ENCODE measurements around the gene CKMT2.

Gene CKMT2

DNA sequence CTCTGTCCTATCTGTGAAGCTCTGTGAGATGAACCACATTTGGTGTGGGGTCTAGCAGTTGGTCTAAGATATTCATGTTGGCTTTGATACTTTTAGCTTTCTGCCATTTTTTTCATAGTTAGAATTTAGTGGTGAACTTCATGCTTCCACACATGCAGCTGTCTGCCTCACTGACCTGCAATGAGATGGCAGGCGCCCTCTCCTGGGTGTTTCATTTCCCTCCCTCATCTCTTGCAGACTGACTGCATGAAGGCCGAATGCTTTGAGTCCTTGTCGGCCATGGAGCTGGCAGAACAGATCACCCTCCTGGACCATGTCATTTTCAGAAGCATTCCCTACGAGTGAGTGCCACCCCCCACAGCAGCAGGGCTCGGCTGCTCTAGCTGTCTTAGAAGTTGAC, 26.1 kb upstream of the CKMT2 start:
- peaks cover 74% of the 10 kb centered on the region for H3K36me3 Mint-ChIP-seq (ENCODE audit: low read depth)
- H3K27me3 Mint-ChIP-seq: no peaks in the 10 kb centered on the region
- no peak for DNase-seq
- H3K9me3 Mint-ChIP-seq: no peaks in the 10 kb centered on the region
- no peak overlapping the region for H3K4me3 Mint-ChIP-seq
- peaks cover 21% of the 10 kb centered on the region for H3K4me1 Mint-ChIP-seq (ENCODE audit: low read depth)
- H3K27ac Mint-ChIP-seq: no peak overlapping the region

DNA sequence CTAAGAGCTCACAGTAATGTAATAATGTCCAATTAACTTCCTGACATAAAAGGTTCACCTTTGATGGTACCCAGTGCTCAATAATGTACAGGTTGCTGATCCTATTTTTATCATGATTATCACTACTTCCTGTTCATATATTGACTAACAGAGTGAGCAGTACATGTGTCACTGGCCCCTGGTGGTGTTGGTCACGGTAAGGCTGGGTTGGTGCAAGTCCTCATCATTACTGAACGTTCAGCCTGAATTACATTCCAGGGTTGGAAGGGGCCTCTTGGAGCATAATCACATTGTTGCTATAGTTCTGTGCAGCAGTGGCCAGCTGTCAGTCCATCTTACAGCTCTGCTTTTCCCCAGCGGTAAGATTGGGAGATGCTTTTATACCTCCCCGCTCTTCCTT, 24.2 kb upstream of the CKMT2 start:
- Mint-ChIP-seq H3K27ac (no peak overlapping the region), H3K27me3 (no peaks in the 10 kb centered on the region), H3K4me3 (no peak overlapping the region), H3K9me3 (no peaks in the 10 kb centered on the region), H3K4me1 (ENCODE audit: low read depth) (peaks cover 26% of the 10 kb centered on the region), H3K36me3 (ENCODE audit: low read depth) (peaks cover 76% of the 10 kb centered on the region)
- DNase-seq: no peak

DNA sequence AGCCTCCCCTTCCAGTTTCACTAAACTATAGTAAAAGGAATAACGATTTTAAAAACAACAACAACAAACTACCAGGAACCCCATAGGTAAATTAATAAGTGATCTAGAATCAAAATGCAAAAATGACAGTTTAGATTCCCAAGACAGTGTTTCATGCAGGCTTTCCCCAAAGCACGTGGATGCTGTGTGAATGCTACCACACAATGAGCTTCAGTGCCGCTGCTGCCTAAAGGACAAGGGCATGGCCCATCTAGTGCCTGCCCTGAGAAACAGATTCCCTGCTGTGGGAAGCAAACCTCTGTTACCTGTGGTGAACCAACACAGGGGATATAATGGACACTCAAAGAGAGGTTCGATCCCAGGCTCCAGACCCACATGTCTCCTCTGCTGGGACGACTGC, 23.7 kb upstream of the CKMT2 start:
- Mint-ChIP-seq H3K27me3 (no peaks in the 10 kb centered on the region), H3K4me3 (no peak overlapping the region), H3K9me3 (no peaks in the 10 kb centered on the region), H3K27ac (peak overlapping the region; percentile 75), H3K36me3 (ENCODE audit: low read depth) (peaks cover 74% of the 10 kb centered on the region), H3K4me1 (ENCODE audit: low read depth) (peaks cover 26% of the 10 kb centered on the region)
- no peak for DNase-seq

DNA sequence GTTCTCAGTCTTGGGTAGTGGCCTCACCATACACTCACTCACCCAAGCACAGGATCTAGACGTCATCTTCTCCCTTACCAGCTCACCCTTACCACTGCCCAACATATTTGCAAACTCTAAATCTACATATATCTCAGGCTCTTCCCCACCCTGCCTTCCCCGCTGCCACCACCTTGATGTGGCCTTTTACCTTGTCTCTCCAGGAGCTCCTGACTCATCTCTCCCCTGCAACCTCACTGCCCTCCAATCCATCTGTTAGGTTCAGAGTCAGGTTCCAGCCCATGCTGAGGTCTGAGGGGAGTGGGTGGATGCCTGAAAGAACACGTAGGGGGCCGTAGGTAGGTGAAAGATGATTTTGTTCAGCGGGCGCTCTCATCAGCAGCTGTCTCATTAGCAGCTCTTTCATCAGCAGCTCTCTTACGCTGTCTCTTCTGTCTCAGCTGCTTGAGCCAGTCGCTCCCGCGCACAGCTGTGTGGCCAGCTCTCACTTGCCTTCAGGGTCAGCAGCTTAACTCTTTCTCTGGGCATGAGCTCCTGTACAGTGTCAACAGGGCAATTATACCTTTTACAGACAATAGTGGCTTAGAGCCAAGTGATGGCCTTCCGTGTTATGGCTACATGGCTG, 23.1 kb upstream of the CKMT2 start:
- peak overlapping the region; percentile 0 for H3K27ac Mint-ChIP-seq
- H3K27me3 Mint-ChIP-seq: no peaks in the 10 kb centered on the region
- peaks cover 28% of the 10 kb centered on the region for H3K4me1 Mint-ChIP-seq (ENCODE audit: low read depth)
- DNase-seq: no peak
- no peak overlapping the region for H3K4me3 Mint-ChIP-seq
- H3K9me3 Mint-ChIP-seq: no peaks in the 10 kb centered on the region
- H3K36me3 Mint-ChIP-seq (ENCODE audit: low read depth): peaks cover 78% of the 10 kb centered on the region

DNA sequence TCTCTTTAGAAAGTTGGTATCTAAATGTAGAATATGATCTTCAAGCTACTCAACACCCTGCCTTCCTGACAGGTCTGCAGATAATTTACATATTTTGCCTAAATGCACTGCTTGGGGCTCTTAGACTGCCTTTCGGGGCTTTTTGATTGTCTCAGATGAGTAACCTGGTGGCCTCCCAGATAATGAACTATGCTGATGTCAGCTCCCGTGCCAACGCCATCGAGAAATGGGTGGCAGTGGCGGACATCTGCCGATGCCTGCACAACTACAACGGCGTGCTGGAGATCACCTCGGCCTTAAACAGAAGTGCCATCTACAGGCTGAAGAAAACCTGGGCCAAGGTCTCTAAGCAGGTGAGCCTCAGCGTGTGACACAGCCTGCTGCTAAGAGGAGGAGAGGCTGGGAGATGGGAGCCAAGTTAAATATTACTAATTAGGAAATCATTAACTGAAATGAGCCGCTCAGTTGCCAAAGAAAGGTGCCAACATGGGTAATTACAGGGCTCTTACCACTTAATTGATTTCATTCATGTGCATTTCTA, 20.8 kb upstream of the CKMT2 start:
- H3K4me1 Mint-ChIP-seq (ENCODE audit: low read depth): peaks cover 28% of the 10 kb centered on the region
- no peak for DNase-seq
- H3K36me3 Mint-ChIP-seq (ENCODE audit: low read depth): peaks cover 79% of the 10 kb centered on the region
- H3K27ac Mint-ChIP-seq: peak overlapping the region; percentile 57
- H3K27me3 Mint-ChIP-seq: no peaks in the 10 kb centered on the region
- no peaks in the 10 kb centered on the region for H3K9me3 Mint-ChIP-seq
- no peak overlapping the region for H3K4me3 Mint-ChIP-seq

DNA sequence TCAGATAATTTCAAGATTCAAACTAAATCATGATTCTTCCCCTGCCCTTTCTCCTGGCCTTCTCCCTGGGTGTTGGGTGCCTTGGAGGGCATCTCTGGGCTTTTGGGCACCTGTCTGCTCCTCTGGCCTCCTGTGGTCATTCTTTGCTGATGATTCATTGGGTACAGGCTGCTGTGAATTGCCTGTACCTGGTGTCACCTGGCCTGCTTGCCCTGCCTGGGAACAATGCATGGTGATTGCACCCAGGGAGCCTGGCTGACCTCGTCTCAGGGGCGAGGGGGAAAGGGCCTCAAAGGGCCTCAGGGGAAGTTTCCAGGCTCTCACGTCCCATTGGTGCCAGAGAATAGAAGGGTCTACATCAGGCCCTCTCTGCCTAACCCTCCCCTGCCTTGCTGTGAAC, 20.1 kb upstream of the CKMT2 start:
- Mint-ChIP-seq H3K36me3 (ENCODE audit: low read depth) (peaks cover 75% of the 10 kb centered on the region), H3K4me1 (ENCODE audit: low read depth) (peaks cover 28% of the 10 kb centered on the region), H3K27me3 (no peaks in the 10 kb centered on the region), H3K9me3 (no peaks in the 10 kb centered on the region), H3K27ac (peak overlapping the region; percentile 44), H3K4me3 (no peak overlapping the region)
- DNase-seq: no peak

DNA sequence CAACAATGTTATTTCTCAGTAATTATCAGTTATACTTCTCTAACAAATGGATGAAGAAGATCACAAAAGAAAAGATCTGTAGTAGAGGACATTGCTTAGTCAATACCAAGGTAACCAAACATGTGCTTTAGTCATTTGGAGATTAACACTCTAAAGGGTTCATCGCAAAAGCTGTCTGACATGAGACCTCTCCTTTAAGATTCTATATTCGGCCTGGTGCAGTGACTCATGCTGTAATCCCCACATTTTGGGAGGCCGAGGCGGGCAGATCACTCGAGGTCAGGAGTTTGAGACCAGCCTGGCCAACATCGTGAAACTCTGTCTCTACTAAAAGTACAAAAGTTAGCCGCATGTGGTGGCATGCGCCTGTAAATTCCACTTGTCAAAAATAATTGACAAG, 18.3 kb upstream of the CKMT2 start:
- Mint-ChIP-seq H3K27me3 (no peaks in the 10 kb centered on the region), H3K4me3 (no peak overlapping the region), H3K9me3 (no peaks in the 10 kb centered on the region), H3K36me3 (ENCODE audit: low read depth) (peaks cover 75% of the 10 kb centered on the region), H3K4me1 (ENCODE audit: low read depth) (peaks cover 24% of the 10 kb centered on the region), H3K27ac (peak overlapping the region; percentile 44)
- no peak for DNase-seq

DNA sequence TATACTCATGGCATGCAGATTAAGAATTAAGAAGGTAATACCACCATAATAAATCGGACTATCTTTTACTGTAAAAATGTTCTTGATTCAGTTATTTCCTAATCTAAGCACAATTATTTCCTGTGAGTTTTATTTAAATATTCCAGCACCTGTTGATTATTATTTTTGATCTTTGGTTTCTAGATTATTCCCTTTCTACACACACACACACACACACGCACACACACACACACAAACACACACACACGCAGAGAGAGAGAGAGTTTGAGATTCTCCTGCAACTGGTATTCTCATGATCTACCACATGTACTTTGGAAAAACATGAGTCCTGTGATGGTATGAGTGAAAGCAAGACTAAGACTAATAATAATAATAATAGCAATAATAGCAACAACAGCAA, 17.0 kb upstream of the CKMT2 start:
- Mint-ChIP-seq H3K27me3 (no peaks in the 10 kb centered on the region), H3K9me3 (no peaks in the 10 kb centered on the region), H3K4me3 (no peak overlapping the region), H3K27ac (no peak overlapping the region), H3K4me1 (ENCODE audit: low read depth) (peaks cover 15% of the 10 kb centered on the region), H3K36me3 (ENCODE audit: low read depth) (peaks cover 74% of the 10 kb centered on the region)
- no peak for DNase-seq

DNA sequence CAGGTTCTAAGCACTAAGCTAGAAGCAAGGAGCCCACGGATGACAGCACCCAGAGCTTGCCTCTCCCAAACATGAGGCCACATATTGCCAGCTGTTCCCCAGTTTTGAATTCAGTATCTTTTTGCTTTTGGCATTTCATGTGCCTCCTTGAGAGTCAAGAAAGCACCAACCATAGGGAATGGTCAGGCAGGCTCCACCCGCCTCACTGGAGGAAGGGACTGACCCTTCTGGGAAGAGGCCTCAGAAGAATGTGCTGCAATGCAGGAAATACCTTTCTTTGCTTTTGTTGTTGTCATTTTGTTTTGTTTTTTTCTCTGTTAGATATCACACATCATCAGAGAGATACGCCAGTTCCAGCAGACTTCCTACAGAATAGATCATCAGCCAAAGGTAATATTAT, 13.7 kb upstream of the CKMT2 start:
- Mint-ChIP-seq H3K27ac (no peak overlapping the region), H3K36me3 (ENCODE audit: low read depth) (peaks cover 49% of the 10 kb centered on the region), H3K4me3 (no peak overlapping the region), H3K9me3 (no peaks in the 10 kb centered on the region), H3K4me1 (ENCODE audit: low read depth) (peaks cover 2% of the 10 kb centered on the region), H3K27me3 (no peaks in the 10 kb centered on the region)
- no peak for DNase-seq

DNA sequence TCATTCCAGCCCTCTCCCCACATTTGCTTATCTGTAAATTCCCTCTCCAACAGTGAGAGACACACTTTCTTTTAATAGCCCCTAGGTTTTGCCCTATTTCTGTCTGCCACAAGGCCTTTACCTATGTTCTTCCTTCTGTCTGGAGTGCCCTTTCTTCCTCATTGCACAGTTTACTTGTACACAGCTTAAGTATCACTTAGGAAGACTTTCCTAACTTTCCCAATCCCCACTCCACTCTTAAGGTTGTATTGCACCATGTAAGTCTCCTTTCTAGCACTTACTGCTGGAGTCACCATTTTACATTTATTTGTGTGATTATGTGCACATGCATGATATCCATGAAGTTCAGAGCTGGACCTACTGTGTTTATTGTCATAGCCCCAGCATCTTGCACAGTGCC, 10.8 kb upstream of the CKMT2 start:
- no peak overlapping the region for H3K27ac Mint-ChIP-seq
- DNase-seq: no peak
- no peaks in the 10 kb centered on the region for H3K27me3 Mint-ChIP-seq
- H3K4me1 Mint-ChIP-seq (ENCODE audit: low read depth): no peaks in the 10 kb centered on the region
- peaks cover 49% of the 10 kb centered on the region for H3K36me3 Mint-ChIP-seq (ENCODE audit: low read depth)
- no peak overlapping the region for H3K4me3 Mint-ChIP-seq
- H3K9me3 Mint-ChIP-seq: no peaks in the 10 kb centered on the region

DNA sequence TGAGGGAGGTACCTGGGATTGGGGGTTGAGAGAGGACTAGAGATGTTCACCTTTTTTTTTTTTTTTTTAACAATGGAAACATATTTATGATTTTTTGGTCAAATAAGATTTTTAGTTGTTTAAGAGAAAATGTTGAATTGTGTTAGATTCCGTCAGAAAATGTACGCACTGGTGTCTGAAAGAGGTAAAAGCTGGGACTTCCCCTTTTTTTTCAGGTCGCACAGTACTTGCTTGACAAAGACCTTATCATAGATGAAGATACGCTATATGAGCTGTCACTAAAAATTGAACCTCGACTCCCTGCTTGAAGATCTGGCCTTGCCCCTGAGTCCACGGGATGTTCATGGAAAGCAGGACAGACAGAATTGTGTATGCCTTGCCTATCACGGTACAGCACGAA, 7.7 kb upstream of the CKMT2 start:
- Mint-ChIP-seq H3K27ac (no peak overlapping the region), H3K9me3 (no peaks in the 10 kb centered on the region), H3K36me3 (ENCODE audit: low read depth) (peaks cover 30% of the 10 kb centered on the region), H3K4me1 (ENCODE audit: low read depth) (no peaks in the 10 kb centered on the region), H3K4me3 (no peak overlapping the region), H3K27me3 (no peaks in the 10 kb centered on the region)
- no peak for DNase-seq

DNA sequence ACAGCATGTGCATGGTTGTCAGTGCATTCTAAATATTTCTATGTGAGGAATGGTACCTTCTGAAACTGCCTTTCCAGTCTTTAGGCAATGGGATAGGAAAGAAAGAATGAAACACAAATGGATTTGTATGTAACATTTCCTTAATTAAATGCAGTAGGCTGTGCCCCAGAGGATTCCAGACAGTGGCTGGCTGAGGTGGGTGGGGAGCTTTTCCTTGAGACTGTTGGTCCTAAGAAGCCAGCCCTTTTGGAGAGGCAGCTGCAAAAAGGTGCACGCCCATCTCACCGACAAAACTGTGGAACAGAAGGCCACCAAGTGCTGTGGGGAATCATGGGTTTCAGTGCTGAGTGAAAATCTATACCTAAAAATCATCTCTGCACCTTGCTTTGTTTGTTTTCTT, 6.8 kb upstream of the CKMT2 start:
- DNase-seq: no peak
- peaks cover 25% of the 10 kb centered on the region for H3K36me3 Mint-ChIP-seq (ENCODE audit: low read depth)

DNA sequence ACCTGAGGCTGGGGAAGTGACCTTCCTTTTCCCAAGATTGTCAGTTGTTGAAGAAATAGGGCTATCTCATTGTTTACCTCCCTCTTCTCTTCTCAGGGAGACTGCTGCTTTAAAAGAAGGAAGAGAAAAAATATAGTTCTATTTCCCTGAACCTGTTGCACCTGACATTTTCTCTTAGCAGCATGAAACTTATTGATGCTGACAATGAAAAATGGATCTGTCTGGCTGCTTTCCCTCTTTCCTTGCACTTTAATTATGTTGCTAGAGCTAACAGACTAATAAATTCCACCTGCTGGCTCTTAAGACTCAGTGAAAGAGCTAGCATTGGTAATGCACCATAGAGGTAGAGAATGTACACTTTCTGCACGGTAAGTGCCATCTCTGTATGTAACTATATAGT, 6.2 kb upstream of the CKMT2 start:
- Mint-ChIP-seq H3K9me3 (no peaks in the 10 kb centered on the region), H3K4me3 (no peak overlapping the region), H3K27me3 (no peaks in the 10 kb centered on the region), H3K27ac (no peak overlapping the region), H3K4me1 (ENCODE audit: low read depth) (no peaks in the 10 kb centered on the region), H3K36me3 (ENCODE audit: low read depth) (peaks cover 25% of the 10 kb centered on the region)
- DNase-seq: no peak

More for the DNA sequence above, 6.8 kb upstream of the CKMT2 start:
- Mint-ChIP-seq H3K4me1 (ENCODE audit: low read depth) (no peaks in the 10 kb centered on the region), H3K27ac (no peak overlapping the region), H3K27me3 (no peaks in the 10 kb centered on the region), H3K4me3 (no peak overlapping the region), H3K9me3 (no peaks in the 10 kb centered on the region)

DNA sequence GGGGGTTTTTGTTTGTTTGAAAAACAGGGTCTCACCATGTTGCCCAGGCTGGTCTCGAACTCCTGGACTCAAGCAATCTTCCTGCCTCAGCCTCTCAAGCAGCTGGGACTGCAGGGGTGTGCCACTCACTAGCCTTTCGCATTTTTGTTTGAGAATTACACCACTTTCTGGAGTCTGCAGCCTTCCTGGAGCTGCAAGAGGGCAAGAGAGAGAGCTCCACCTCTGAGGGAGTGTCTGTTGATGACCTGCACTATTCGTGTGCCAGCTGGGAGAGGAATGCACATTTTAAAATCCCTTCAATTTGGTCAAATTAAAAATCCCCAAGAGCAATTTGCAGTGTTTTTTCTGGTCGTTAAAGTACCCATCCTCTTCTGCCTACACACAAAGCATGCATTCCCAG, 5.0 kb upstream of the CKMT2 start:
- Mint-ChIP-seq H3K4me3 (no peak overlapping the region), H3K9me3 (no peaks in the 10 kb centered on the region), H3K4me1 (ENCODE audit: low read depth) (no peaks in the 10 kb centered on the region), H3K27me3 (no peaks in the 10 kb centered on the region), H3K27ac (no peak overlapping the region), H3K36me3 (ENCODE audit: low read depth) (peaks cover 20% of the 10 kb centered on the region)
- no peak for DNase-seq

DNA sequence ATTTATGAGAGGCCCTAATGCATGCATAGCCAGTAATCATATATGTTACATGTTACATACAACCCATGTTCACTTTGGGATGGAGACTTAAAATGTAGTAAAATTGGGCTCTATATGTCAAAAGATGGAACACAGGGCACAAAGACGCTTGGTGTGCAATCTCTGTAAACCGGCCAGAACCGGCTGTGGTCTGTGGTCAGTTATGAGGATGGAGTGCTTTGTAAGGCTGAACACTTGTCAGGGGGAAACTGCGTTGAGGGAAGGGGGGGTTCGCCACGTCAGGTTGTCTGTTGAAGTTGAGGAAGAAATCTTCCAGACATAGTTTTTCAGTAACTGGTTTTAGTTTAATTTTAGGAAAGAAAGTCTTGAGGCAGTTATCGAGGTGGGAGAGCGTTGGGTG, 2.7 kb upstream of the CKMT2 start:
- no peaks in the 10 kb centered on the region for H3K27me3 Mint-ChIP-seq
- no peak overlapping the region for H3K4me3 Mint-ChIP-seq
- peaks cover 14% of the 10 kb centered on the region for H3K36me3 Mint-ChIP-seq (ENCODE audit: low read depth)
- DNase-seq: no peak
- peaks cover 17% of the 10 kb centered on the region for H3K4me1 Mint-ChIP-seq (ENCODE audit: low read depth)
- no peak overlapping the region for H3K27ac Mint-ChIP-seq
- H3K9me3 Mint-ChIP-seq: no peaks in the 10 kb centered on the region
